Large intestine (tissue), 3 donors: ENCODE results near the gene NGB. TPM values are rescaled to one million over a fixed set of nuclear protein-coding genes. Genes with fewer than 3 reads are reported as not detected.

Source experiments
- DNase-seq, 2 donors: peaks; one replicate each; pipeline versions ENCODE4 v3.0.0 to v3.0.0-alpha.2; 2013
- H3K27ac ChIP-seq: one replicate; pipeline ENCODE4 v1.5.1; 2013; ENCODE audit warnings: low read length
- H3K27me3 ChIP-seq: 2 replicates; pipeline ENCODE4 v1.6.1; 2013; ENCODE audit warnings: low read length; ENCODE audit not compliant: control insufficient read depth, insufficient read depth
- H3K36me3 ChIP-seq: 2 replicates; pipeline ENCODE4 v1.6.1; 2013; ENCODE audit warnings: low read length; ENCODE audit not compliant: control insufficient read depth, insufficient read depth
- H3K4me1 ChIP-seq: one replicate; pipeline ENCODE4 v1.6.1; 2013; ENCODE audit warnings: low read length; ENCODE audit not compliant: control insufficient read depth, insufficient read depth
- H3K4me3 ChIP-seq: one replicate; pipeline ENCODE4 v1.5.1; 2013; ENCODE audit warnings: low read length
- H3K9me3 ChIP-seq: one replicate; pipeline ENCODE4 v1.6.1; 2013; ENCODE audit warnings: mild to moderate bottlenecking, low read depth, low read length, moderate library complexity; ENCODE audit not compliant: control insufficient read depth
- WGBS: methylation state at CpG from one replicate; pipeline ENCODE4 v1.1.5; 2013; ENCODE audit warnings: low lambda C conversion rate; ENCODE audit not compliant: insufficient coverage; 5-methylcytosine and 5-hydroxymethylcytosine counted together
- polyA plus RNA-seq: library from polyadenylated mRNA; unstranded; fragments of 120-200 nt; gene quantifications from one replicate; pipeline ENCODE4 v1.2.1, GENCODE V29; 2013

Gene NGB
- polyA plus RNA-seq, 1 donor, result 3.1 TPM

- Histone ChIP-seq H3K36me3 (no peaks in the 10 kb centered on the region), H3K27ac (no peak overlapping the region), H3K4me1 (no peaks in the 10 kb centered on the region), H3K27me3 (peaks cover 41% of the 10 kb centered on the region), H3K9me3 (peaks cover 3% of the 10 kb centered on the region), H3K4me3 (no peak overlapping the region)
- no CpG with 5 or more reads among the region's 16 CpGs for WGBS
- DNase-seq, result no peak
Measured at GRCh38 chr14:77265561-77266335, 5.3 kb downstream of the NGB start.

GRCh38 chr14:77265187-77265515 is 5.9 kb downstream of the NGB start:
- WGBS, result no CpG with 5 or more reads among the region's 2 CpGs
- peaks cover 35% of the 10 kb centered on the region for H3K27me3 ChIP-seq

GRCh38 chr14:77264466-77265186 is 6.4 kb downstream of the NGB start:
- Histone ChIP-seq H3K4me1 (no peaks in the 10 kb centered on the region), H3K4me3 (no peak overlapping the region), H3K27ac (no peak overlapping the region), H3K9me3 (peaks cover 1% of the 10 kb centered on the region), H3K27me3 (peaks cover 30% of the 10 kb centered on the region), H3K36me3 (no peaks in the 10 kb centered on the region)
- WGBS, result 89% methylated on average over 2 of the region's 16 CpGs
- no peak for DNase-seq

More at GRCh38 chr14:77265187-77265515, 5.9 kb downstream of the NGB start:
- peaks cover 3% of the 10 kb centered on the region for H3K9me3 ChIP-seq
- no peak overlapping the region for H3K4me3 ChIP-seq
- no peak overlapping the region for H3K27ac ChIP-seq
- no peaks in the 10 kb centered on the region for H3K36me3 ChIP-seq
- H3K4me1 ChIP-seq, result no peaks in the 10 kb centered on the region
- no peak for DNase-seq

GRCh38 chr14:77260631-77261030 is 10.4 kb downstream of the NGB start:
- no peaks in the 10 kb centered on the region for H3K27me3 ChIP-seq
- no peak for DNase-seq
- WGBS, result no CpG with 5 or more reads among the region's 10 CpGs

DNA sequence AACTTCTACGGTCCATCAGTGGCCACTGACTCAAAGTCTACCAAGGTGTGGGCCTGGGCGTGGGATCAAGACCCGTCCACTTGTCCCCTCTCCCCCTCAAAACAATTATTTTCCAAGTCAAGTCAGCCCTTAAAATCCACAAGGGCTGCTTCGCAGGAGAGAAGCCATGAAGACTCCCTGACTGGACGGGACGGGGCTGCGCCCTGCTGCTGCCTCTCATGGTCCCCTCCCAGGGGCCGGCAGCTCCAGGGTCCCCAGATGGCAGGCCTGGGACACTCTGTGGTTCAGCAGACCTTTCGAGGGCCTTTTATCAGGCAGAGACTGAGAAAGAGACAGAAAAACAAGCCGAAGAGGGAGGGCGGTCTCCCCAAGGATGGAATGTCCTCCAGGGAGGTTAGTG is 10.8 kb downstream of the NGB start:
- no peak overlapping the region for H3K4me3 ChIP-seq
- no peaks in the 10 kb centered on the region for H3K27me3 ChIP-seq
- no peaks in the 10 kb centered on the region for H3K36me3 ChIP-seq
- no peaks in the 10 kb centered on the region for H3K4me1 ChIP-seq
- no peak for DNase-seq
- no peaks in the 10 kb centered on the region for H3K9me3 ChIP-seq
- no peak overlapping the region for H3K27ac ChIP-seq
- no CpG with 5 or more reads among the region's 11 CpGs for WGBS

More at GRCh38 chr14:77260631-77261030, 10.4 kb downstream of the NGB start:
- no peaks in the 10 kb centered on the region for H3K9me3 ChIP-seq
- no peaks in the 10 kb centered on the region for H3K36me3 ChIP-seq
- no peaks in the 10 kb centered on the region for H3K4me1 ChIP-seq
- no peak overlapping the region for H3K4me3 ChIP-seq
- H3K27ac ChIP-seq, result no peak overlapping the region

DNA sequence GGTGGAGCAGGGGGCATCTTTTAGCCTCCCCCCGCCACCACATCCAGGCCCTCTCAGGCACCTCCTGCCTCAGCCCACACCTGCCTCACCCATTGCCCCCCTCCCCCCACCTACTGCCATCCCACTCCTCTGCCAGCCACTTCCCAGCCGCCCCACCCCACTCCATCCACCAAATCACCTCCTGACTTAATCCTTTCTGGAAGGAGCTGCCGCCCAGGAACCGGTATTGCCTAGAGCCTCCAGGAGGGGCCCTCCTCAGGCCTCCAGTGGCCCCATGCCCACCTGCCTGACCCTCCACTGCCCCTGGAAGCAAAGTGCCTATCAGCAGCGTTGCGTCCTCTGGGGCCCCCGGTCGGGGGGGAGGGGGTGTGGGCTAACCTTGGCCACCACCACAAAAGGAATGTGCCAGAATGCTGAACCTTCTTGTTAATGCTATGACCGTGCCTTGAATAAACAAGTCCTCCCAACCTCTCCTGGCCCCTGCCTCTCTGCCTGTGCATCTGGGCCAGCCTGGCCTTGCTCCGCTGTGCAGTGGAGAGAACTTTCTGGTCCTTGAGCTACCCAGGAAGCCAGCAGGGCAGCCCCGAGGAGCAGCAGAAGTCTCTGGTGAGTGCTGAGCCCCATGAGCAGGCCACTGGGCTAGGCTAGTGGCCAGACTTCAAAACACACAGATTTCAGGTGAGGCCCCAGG is 11.8 kb downstream of the NGB start:
- no peak for DNase-seq
- H3K9me3 ChIP-seq, result no peaks in the 10 kb centered on the region
- no peaks in the 10 kb centered on the region for H3K27me3 ChIP-seq
- no CpG with 5 or more reads among the region's 11 CpGs for WGBS
- no peak overlapping the region for H3K4me3 ChIP-seq
- H3K27ac ChIP-seq, result no peak overlapping the region
- H3K36me3 ChIP-seq, result no peaks in the 10 kb centered on the region
- H3K4me1 ChIP-seq, result no peaks in the 10 kb centered on the region

DNA sequence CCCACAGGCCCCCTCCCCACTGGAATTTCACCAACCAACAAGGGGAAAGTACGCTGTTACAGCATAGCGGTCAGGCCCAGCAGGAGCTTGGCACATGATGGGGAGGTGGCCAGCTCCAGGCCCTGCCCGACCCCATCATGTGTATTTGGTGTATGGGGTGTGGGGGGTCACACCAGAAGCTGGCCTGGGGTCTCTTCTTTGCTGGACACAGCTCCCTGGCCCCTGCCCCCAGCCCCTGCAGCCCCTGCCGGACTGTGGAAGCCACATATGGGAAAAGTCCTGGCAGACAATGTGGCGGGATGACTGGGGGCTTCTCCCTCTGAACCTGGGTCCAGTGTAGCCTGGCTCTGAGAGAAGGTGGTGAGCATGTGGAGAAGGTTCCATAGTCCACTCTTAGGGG is 12.4 kb downstream of the NGB start:
- no CpG with 5 or more reads among the region's 5 CpGs for WGBS
- H3K27ac ChIP-seq, result no peak overlapping the region
- no peaks in the 10 kb centered on the region for H3K36me3 ChIP-seq
- no peak overlapping the region for H3K4me3 ChIP-seq
- DNase-seq, result no peak
- no peaks in the 10 kb centered on the region for H3K4me1 ChIP-seq
- H3K27me3 ChIP-seq, result no peaks in the 10 kb centered on the region
- no peaks in the 10 kb centered on the region for H3K9me3 ChIP-seq

GRCh38 chr14:77257700-77258099 is 13.3 kb downstream of the NGB start:
- DNase-seq, result no peak
- Histone ChIP-seq H3K4me1 (no peaks in the 10 kb centered on the region), H3K27ac (no peak overlapping the region), H3K36me3 (no peaks in the 10 kb centered on the region), H3K4me3 (no peak overlapping the region), H3K9me3 (no peaks in the 10 kb centered on the region), H3K27me3 (no peaks in the 10 kb centered on the region)
- no CpG with 5 or more reads among the region's 10 CpGs for WGBS

- Histone ChIP-seq H3K4me3 (no peak overlapping the region), H3K9me3 (no peaks in the 10 kb centered on the region), H3K36me3 (no peaks in the 10 kb centered on the region), H3K4me1 (no peaks in the 10 kb centered on the region), H3K27ac (no peak overlapping the region), H3K27me3 (no peaks in the 10 kb centered on the region)
- WGBS, result no CpG with 5 or more reads among the region's 8 CpGs
- DNase-seq, result no peak
Measured at GRCh38 chr14:77256694-77257093, 14.3 kb downstream of the NGB start.

GRCh38 chr14:77253333-77254190 is 17.4 kb downstream of the NGB start:
- Histone ChIP-seq H3K27me3 (no peaks in the 10 kb centered on the region), H3K9me3 (no peaks in the 10 kb centered on the region), H3K27ac (no peak overlapping the region), H3K4me3 (no peak overlapping the region), H3K4me1 (no peaks in the 10 kb centered on the region), H3K36me3 (no peaks in the 10 kb centered on the region)
- WGBS, result 40% methylated on average over 1 of the region's 20 CpGs
- no peak for DNase-seq
